Measurements from ENCODE around the gene ZNF318.

DNA sequence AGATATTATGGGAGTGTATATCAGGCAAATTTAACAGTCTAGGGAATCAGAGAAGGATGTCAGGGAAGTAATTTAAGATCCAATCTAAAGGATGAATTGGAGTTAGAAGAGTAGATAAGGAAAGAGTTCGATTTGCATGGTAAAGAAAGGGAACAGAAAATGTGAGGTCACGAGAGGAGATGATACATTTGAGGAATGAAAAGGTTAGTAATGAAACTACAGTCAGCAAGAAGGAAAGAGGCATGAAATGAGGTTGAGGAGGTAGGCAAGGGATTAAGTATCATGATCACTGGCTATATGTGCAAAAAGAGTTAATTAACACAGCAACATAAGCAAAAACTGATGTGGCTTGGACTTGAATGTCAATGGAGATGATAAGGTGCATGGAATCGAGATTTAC, 22.4 kb downstream of the ZNF318 start:
- no peak for TF ChIP-seq YY1 (IDR thresholded peaks at IDR 0.05; ENCODE audit: insufficient read depth, insufficient read length)
- TF ChIP-seq SUZ12 (IDR thresholded peaks at IDR 0.05; ENCODE audit: extremely low read depth, insufficient read depth, insufficient read length), result no peak
